ENCODE data around the gene F13B.
"Not testable (repeated sequence)": the region's sequence is repeated elsewhere in the genome, so short reads cannot be mapped to it uniquely, and the experiment has no call there.

F13B gene

GRCh38 chr1:197017558-197018146 lies 49.4 kb downstream of the F13B start:
- Mint-ChIP-seq H3K4me3 (no peak overlapping the region), H3K4me1 (ENCODE audit: low read depth) (no peaks in the 10 kb centered on the region), H3K27ac (no peak overlapping the region), H3K36me3 (no peaks in the 10 kb centered on the region), H3K9me3 (ENCODE audit: low read depth) (no peaks in the 10 kb centered on the region), H3K27me3 (peaks cover 2% of the 10 kb centered on the region)

- Mint-ChIP-seq H3K27ac (no peak overlapping the region), H3K27me3 (peaks cover 3% of the 10 kb centered on the region), H3K9me3 (ENCODE audit: low read depth) (peaks cover under 1% of the 10 kb centered on the region), H3K4me1 (ENCODE audit: low read depth) (no peaks in the 10 kb centered on the region), H3K4me3 (no peak overlapping the region), H3K36me3 (peaks cover under 1% of the 10 kb centered on the region)
Observed at GRCh38 chr1:197016751-197017150, 50.3 kb downstream of the F13B start.

GRCh38 chr1:197013234-197013633 lies 53.8 kb downstream of the F13B start:
- no peaks in the 10 kb centered on the region for H3K4me1 Mint-ChIP-seq (ENCODE audit: low read depth)
- H3K9me3 Mint-ChIP-seq (ENCODE audit: low read depth), result peaks cover 4% of the 10 kb centered on the region
- peaks cover 4% of the 10 kb centered on the region for H3K36me3 Mint-ChIP-seq
- peaks cover 5% of the 10 kb centered on the region for H3K27me3 Mint-ChIP-seq
- no peak overlapping the region for H3K4me3 Mint-ChIP-seq
- H3K27ac Mint-ChIP-seq, result no peak overlapping the region

- Mint-ChIP-seq H3K27me3 (peaks cover 5% of the 10 kb centered on the region), H3K9me3 (ENCODE audit: low read depth) (peaks cover 4% of the 10 kb centered on the region), H3K36me3 (peaks cover 4% of the 10 kb centered on the region), H3K4me3 (no peak overlapping the region), H3K4me1 (ENCODE audit: low read depth) (no peaks in the 10 kb centered on the region), H3K27ac (no peak overlapping the region)
Observed at GRCh38 chr1:197011614-197012013, 55.4 kb downstream of the F13B start.

- no peaks in the 10 kb centered on the region for H3K4me1 Mint-ChIP-seq (ENCODE audit: low read depth)
- H3K27me3 Mint-ChIP-seq, result peaks cover 5% of the 10 kb centered on the region
- H3K4me3 Mint-ChIP-seq, result no peak overlapping the region
- H3K36me3 Mint-ChIP-seq, result peaks cover 4% of the 10 kb centered on the region
- peaks cover 4% of the 10 kb centered on the region for H3K9me3 Mint-ChIP-seq (ENCODE audit: low read depth)
- H3K27ac Mint-ChIP-seq, result no peak overlapping the region
Observed at GRCh38 chr1:197008861-197009260, 58.2 kb downstream of the F13B start.

- no peaks in the 10 kb centered on the region for H3K9me3 Mint-ChIP-seq (ENCODE audit: low read depth)
- no peak overlapping the region for H3K4me3 Mint-ChIP-seq
- H3K27me3 Mint-ChIP-seq, result no peaks in the 10 kb centered on the region
- no peaks in the 10 kb centered on the region for H3K36me3 Mint-ChIP-seq
- no peaks in the 10 kb centered on the region for H3K4me1 Mint-ChIP-seq (ENCODE audit: low read depth)
- H3K27ac Mint-ChIP-seq, result no peak overlapping the region
Observed at GRCh38 chr1:197003132-197003531, 63.9 kb downstream of the F13B start.

GRCh38 chr1:197001828-197002227 lies 65.2 kb downstream of the F13B start:
- H3K27ac Mint-ChIP-seq, result no peak overlapping the region
- H3K4me3 Mint-ChIP-seq, result no peak overlapping the region
- H3K9me3 Mint-ChIP-seq (ENCODE audit: low read depth), result no peaks in the 10 kb centered on the region
- no peaks in the 10 kb centered on the region for H3K36me3 Mint-ChIP-seq
- H3K27me3 Mint-ChIP-seq, result no peaks in the 10 kb centered on the region
- no peaks in the 10 kb centered on the region for H3K4me1 Mint-ChIP-seq (ENCODE audit: low read depth)

- Mint-ChIP-seq H3K27ac (no peak overlapping the region), H3K4me1 (ENCODE audit: low read depth) (no peaks in the 10 kb centered on the region), H3K27me3 (peaks cover 3% of the 10 kb centered on the region), H3K4me3 (no peak overlapping the region), H3K36me3 (no peaks in the 10 kb centered on the region), H3K9me3 (ENCODE audit: low read depth) (no peaks in the 10 kb centered on the region)
Observed at GRCh38 chr1:196997423-196997822, 69.6 kb downstream of the F13B start.

GRCh38 chr1:196993916-196994315 lies 73.1 kb downstream of the F13B start:
- H3K4me3 Mint-ChIP-seq, result no peak overlapping the region

GRCh38 chr1:196991919-196992651 lies 75.0 kb downstream of the F13B start:
- H3K9me3 Mint-ChIP-seq (ENCODE audit: low read depth); H3K36me3 Mint-ChIP-seq; H3K4me3 Mint-ChIP-seq; H3K4me1 Mint-ChIP-seq (ENCODE audit: low read depth); H3K27ac Mint-ChIP-seq; H3K27me3 Mint-ChIP-seq: not testable (repeated sequence)

More at GRCh38 chr1:196993916-196994315, 73.1 kb downstream of the F13B start:
- Mint-ChIP-seq H3K27ac (no peak overlapping the region), H3K36me3 (no peaks in the 10 kb centered on the region), H3K9me3 (ENCODE audit: low read depth) (no peaks in the 10 kb centered on the region), H3K4me1 (ENCODE audit: low read depth) (no peaks in the 10 kb centered on the region), H3K27me3 (peaks cover 4% of the 10 kb centered on the region)

Data from activated naive CD8-positive, alpha-beta T cell (primary cell).